HG03139 (cell line): ENCODE measurements around the gene ATF6.
"Not testable (repeated sequence)": the region's sequence is repeated elsewhere in the genome, so short reads cannot be mapped to it uniquely, and the experiment has no call there.

Source experiments
- ATAC-seq: cut with Tn5 transposase; IDR thresholded peaks from one replicate; pipeline ENCODE4 v1.9.1; 2021; ENCODE audit not compliant: unreplicated experiment

The ATF6 gene

GRCh38 chr1:161733526-161733925, 32.6 kb upstream of the ATF6 start:
- ATAC-seq = no peak

DNA sequence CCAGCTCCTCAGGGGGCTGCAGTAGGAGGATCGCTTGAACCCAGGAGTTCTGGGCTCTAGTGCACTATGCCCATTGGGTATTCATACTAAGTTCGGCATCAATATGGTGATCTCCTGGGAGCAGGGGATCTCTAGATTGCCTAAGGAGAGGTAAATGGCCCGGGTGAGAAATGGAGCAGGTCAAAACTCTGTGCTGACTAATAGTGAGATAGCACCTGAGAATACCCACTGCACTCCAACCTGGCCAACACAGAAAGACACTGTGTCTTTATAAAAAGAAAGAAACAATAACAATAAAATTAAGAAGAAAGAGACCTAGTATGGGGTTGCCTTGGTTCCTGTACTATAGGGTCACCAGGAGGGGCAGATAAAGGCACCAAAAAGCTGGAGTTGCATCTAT, 30.3 kb upstream of the ATF6 start:
- no peak for ATAC-seq

DNA sequence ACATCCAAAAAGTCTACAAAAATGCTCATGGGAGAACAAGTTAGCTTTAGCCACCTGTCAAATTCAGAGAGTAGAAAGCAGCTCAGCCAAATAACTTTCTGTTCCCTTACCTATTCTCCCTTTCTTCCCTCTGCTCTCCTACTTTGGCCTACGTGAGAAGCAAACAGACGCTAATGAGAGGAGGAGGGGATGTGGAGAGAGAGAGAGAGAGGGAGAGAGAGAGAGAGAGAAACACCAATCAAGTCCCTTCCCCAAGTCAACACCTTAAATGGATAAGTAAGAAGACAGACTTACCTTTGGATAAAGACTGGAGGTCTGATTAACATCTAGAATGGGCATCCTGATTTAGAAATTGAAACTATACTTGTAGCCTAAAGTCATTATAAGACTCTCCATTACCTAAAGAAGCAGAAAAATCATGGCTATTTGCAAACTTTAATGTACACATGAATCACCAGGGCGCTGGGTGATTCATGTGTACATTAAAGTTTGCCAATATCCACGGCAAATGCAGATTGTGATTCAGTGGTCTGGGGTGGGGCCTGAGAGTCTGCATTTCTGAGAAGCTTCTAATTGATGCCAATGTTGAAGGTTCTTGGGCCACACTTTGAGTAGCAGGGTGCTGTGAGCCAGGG, 29.7 kb upstream of the ATF6 start:
- no peak for ATAC-seq

- no peak for ATAC-seq
Measured at GRCh38 chr1:161737625-161738024, 28.5 kb upstream of the ATF6 start.

- ATAC-seq = peak; percentile 59
Measured at GRCh38 chr1:161738627-161739287, 27.4 kb upstream of the ATF6 start.

- no peak for ATAC-seq
Measured at GRCh38 chr1:161739865-161740566, 26.1 kb upstream of the ATF6 start.

DNA sequence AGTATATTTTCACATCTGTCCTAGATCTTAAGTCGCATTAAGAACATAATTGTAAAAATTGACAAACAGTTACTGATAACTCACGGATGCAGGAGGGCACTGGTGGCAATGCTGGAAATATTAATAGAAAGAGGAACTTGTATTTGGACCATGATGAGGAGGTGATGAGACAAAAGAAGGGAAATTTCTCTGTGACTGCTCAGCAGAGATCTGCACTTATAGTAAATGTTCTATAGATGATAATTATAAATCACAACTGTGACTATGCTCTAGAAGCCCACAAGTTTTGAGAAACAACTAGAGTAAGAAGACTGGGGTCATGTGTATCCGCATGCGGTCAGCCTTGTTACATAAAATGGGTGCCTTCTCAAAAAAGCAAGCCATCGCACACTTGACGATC, 25.2 kb upstream of the ATF6 start:
- ATAC-seq = no peak

DNA sequence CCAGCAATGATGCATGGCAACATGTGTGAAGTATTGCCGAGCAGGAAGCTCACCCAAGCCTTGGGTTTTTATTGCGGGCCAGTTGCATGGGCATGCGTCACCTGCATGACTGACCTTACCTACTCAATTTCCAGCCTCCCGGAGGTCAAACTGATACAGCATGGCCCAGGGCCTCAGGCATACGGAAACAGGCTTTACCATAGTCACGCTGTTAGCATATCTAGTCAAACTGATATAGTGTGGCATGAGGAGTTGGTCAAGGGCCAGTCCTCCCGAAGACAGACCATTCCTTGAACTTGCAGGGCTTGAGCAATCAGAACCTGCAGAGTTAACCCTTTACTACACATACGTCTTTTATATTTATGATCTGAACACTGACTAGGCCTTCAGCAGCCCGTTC, 22.9 kb upstream of the ATF6 start:
- ATAC-seq = no peak

GRCh38 chr1:161747801-161748200, 18.3 kb upstream of the ATF6 start:
- ATAC-seq = no peak

- ATAC-seq = peak; percentile 96
Measured at GRCh38 chr1:161749509-161750407, 16.4 kb upstream of the ATF6 start, which contains the start of gene DUSP12. TSS of gene DUSP12 (plus strand) at chr1:161749786. CDS start at chr1:161749802, 16 bp downstream.

- no peak for ATAC-seq
Measured at GRCh38 chr1:161763522-161764098, 2.5 kb upstream of the ATF6 start.

DNA sequence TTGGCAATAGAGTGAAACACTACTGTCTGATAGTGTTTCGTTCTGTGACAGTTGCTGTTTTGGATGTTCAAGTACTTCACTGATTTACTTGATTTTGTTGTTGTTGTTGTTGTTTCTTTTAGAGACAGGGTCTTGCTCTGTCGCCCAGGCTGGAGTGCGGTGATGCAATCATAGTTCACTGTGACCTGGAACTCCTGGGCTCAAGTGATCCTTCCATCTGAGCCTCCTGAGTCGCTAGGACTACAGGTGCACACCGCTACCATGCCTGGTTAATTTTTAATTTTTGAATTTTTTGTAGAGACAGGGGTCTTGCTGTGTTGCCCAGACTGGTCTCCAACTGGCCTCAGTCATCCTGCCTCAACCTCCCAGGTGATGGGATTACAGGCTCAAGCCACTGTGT, 2.3 kb downstream of the ATF6 start:
- ATAC-seq = no peak

DNA sequence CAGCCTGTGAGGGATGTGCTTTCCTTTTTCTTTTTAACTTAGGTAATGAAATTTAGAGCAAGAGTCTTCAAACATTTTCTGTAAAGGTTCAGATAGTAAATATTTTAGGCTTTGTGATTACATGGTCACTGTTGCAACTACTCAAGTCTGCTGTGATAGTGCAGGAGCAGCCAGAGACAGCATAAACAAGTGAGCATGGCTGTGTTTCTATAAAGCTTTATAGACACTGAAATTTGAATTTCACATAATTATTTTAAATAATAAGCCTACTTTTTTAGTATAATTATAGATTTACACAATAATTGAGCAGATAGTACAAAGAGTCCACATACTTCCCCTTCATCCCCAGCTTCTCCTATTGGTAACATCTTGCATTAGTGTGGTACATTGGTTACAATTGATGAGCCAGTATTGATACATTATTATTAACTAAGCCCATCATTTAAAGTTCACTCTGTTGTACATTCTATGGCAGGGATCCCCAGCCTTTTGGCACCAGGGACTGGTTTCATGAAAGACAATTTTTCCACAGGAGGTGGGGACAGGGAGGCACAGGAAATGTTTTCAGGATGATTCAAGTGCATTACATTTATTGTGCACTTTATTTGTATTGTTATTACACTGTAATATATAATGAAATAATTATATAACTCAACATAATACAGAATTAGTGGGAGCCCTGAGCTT, 3.0 kb downstream of the ATF6 start:
- ATAC-seq = no peak

DNA sequence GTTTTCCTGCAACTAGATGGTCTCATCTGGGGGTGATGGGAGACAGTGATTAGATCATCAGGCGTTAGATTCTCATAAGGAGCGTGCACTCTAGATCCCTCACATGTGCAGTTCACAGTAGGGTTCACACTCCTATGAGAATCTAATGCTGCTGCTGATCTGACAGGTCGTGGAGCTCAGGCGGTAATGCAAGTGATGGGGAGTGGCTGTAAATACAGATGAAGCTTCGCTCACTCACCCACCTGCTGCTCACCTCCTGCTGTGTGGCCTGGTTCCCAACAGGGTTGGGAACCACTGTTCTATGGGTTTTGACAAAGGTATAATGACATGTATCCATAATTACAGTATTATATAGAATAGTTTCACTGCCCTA, 3.5 kb downstream of the ATF6 start:
- ATAC-seq = not testable (repeated sequence)

- no peak for ATAC-seq
Measured at GRCh38 chr1:161770250-161770649, 4.1 kb downstream of the ATF6 start.

DNA sequence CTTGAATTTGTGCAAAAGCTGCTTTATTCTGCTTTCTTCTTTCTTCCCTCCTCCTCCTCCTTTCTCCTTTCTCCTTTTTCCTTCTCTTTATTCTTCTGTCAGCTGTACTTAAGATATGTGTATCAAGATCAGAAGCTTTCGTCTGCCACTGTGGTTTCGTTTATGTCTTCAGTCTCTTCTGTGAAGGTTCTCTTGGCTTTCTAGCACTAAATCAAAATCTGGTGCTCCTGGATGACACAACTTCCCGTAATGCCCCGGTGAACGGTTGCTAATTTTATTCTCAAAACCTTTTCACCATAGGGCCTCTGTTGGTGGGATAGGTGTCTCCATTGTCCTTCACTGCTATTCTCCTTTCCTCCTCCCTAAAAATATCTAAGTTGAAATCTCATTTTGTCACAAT, 5.0 kb downstream of the ATF6 start:
- ATAC-seq = no peak

DNA sequence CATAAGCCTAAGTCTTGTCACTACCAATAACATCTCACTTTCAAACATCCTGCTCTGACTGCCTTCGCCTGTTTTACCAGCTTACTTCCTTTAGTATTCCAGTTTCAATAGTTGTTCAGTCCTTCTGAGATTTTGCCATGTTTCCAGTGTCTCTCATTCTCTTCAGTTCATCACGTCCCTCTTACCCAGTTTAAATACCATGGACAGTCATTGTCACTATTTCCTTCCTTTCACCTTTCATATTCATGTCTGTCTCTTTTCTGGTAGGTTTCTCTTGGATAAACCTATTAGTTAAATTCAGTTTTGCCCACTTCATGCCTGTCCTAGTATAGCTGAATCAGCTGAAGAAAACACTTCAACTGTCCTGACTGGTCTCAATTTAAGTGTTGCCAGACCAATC, 5.9 kb downstream of the ATF6 start:
- ATAC-seq = no peak

DNA sequence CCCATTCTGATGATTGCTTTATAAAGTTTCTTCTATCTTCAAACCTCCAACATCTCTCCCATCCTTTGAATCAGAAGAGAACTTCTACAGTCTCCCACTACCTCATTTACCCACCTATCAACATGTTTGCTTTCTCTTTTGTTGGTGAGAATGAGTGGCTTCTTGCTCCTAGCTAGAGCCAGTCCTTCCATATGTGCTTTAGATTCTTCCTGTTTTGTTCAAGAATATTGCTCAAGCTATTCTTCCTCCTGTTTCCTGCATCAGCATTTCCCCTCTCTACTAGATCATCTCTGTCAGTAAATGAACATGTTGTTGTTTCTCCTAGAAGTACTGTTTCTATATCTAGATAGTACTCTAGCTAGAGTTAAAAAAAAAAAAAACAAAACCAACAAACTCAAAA, 6.3 kb downstream of the ATF6 start:
- no peak for ATAC-seq

DNA sequence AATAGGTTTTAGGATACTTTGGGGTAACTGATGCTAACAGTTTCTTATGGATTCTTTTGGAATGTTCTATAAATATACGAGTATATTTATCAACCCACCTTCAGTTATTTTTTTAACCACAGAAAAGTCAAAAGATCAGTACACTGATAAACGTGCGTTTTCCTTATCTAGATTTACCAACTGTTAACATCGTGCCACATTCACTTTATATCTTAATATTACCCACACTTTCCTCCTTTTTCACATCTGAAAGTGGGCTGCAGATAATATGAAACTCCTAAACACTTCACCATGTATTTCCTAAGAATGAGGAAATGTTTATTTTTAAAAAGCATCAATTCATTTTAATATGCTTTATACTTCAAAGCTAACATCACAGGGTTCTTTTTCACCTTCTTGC, 7.7 kb downstream of the ATF6 start:
- ATAC-seq = no peak

DNA sequence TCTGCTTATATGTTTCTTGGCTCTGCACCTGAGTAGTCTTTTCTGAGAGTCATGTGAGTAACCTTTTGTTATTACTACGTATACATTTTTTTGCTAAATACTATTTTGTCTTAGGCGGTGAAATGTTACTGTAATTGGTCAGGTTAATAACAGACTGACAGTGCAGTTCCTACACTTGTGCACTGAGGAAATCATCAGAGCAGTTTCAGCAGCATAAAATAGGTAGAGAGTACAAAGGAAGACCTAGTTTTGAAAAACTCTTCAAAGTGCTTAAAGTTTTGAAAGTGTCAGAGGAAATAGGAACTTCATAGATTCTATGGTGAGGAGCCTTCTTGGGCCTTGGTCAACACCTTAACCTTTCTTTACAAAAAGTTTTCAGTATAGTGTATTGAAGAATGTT, 11.1 kb downstream of the ATF6 start:
- no peak for ATAC-seq
